Measurements from ENCODE around the gene LYRM2. TPM values are rescaled to one million over a fixed set of nuclear protein-coding genes. Genes with fewer than 3 reads are reported as not detected.

Gene LYRM2
- total RNA-seq, 1 experiment from 2014 or later: 36.8 TPM

DNA sequence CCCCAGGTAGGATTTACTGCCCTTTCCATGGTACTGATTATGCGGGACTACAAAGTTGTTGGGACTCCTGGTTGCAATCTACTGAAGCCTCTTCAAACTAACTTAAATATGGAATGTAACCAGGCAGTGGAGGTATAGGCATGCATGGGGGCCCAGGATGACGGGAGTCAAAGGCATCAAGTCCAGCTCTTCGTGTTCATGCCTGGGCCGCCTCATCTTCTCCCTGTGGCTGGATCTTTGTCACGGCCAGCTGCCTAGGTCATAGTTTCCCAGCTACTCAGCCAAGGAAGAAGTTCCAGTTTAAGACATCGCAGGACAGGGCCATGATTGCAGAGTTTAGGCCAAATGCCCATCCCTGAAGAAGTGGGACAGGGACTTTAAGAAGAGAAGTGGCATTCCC, 20.5 kb downstream of the LYRM2 start:
- no peaks in the 10 kb centered on the region for H3K9me3 Mint-ChIP-seq (ENCODE audit: low read depth, unreplicated experiment)
- no peak overlapping the region for H3K4me3 Mint-ChIP-seq (ENCODE audit: low read depth, unreplicated experiment)
- intact Hi-C loops (cut with micrococcal nuclease; ENCODE audit: unreplicated experiment): no loop called here
- H3K27me3 Mint-ChIP-seq (ENCODE audit: unreplicated experiment): no peaks in the 10 kb centered on the region
- no peak overlapping the region for H3K27ac Mint-ChIP-seq (ENCODE audit: unreplicated experiment)
- no peaks in the 10 kb centered on the region for H3K4me1 Mint-ChIP-seq (ENCODE audit: low read depth, unreplicated experiment)
- no TSS peak for BruUV-seq (replicated peaks)
- CTCF ChIA-PET: no interaction called here
- TF ChIP-seq, protein P1, sequence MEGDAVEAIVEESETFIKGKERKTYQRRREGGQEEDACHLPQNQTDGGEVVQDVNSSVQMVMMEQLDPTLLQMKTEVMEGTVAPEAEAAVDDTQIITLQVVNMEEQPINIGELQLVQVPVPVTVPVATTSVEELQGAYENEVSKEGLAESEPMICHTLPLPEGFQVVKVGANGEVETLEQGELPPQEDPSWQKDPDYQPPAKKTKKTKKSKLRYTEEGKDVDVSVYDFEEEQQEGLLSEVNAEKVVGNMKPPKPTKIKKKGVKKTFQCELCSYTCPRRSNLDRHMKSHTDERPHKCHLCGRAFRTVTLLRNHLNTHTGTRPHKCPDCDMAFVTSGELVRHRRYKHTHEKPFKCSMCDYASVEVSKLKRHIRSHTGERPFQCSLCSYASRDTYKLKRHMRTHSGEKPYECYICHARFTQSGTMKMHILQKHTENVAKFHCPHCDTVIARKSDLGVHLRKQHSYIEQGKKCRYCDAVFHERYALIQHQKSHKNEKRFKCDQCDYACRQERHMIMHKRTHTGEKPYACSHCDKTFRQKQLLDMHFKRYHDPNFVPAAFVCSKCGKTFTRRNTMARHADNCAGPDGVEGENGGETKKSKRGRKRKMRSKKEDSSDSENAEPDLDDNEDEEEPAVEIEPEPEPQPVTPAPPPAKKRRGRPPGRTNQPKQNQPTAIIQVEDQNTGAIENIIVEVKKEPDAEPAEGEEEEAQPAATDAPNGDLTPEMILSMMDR (IDR thresholded peaks at IDR 0.05; ENCODE audit: unreplicated experiment): no peak
- H3K36me3 Mint-ChIP-seq (ENCODE audit: insufficient read depth, unreplicated experiment): no peaks in the 10 kb centered on the region
- DNase-seq: no peak

DNA sequence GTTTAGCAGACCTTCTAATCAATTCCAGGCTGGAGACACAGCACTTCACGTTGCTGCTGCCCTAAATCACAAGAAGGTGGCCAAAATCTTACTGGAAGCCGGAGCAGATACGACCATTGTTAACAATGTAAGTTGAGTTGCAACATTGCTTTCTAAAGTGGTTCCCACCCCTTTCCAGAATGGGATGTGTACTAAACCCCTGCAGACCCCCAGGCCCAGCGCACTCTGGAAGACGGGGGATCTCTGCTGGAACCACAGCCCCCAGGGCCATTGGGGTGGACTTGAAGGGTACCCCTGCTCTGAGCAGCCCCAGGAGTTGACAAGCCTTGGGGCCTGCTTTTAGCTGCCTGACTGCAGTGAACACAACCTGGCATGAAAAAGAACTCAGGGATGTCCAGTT, 22.0 kb downstream of the LYRM2 start:
- Mint-ChIP-seq H3K27ac (ENCODE audit: unreplicated experiment) (no peak overlapping the region), H3K27me3 (ENCODE audit: unreplicated experiment) (no peaks in the 10 kb centered on the region), H3K4me3 (ENCODE audit: low read depth, unreplicated experiment) (no peak overlapping the region), H3K9me3 (ENCODE audit: low read depth, unreplicated experiment) (no peaks in the 10 kb centered on the region), H3K4me1 (ENCODE audit: low read depth, unreplicated experiment) (no peaks in the 10 kb centered on the region), H3K36me3 (ENCODE audit: insufficient read depth, unreplicated experiment) (no peaks in the 10 kb centered on the region)
- CTCF ChIA-PET: no interaction called here
- intact Hi-C loops (cut with micrococcal nuclease; ENCODE audit: unreplicated experiment): no loop called here
- BruUV-seq (replicated peaks): no TSS peak
- no peak for DNase-seq
- TF ChIP-seq, protein P1 (IDR thresholded peaks at IDR 0.05; ENCODE audit: unreplicated experiment): no peak

DNA sequence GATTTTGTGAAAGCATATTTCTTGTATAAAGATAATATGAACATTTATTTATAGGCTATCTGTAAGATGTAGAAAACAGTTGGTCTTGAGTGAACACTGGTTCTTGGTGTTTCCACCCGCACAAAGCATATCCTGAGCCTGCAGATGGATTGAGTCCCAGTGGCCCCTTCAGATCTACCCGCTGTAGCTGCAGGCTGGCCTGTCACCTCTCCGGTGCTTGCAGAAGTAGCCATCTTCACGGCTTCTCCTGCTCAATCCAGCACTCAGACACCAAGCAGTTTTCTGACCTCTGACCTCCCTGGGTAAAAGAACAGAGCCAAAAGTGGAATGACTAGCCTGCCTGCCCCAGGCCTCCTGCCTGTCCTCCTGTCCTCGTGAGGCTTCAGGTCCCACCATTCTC, 22.7 kb downstream of the LYRM2 start:
- BruUV-seq (replicated peaks): no TSS peak
- H3K36me3 Mint-ChIP-seq (ENCODE audit: insufficient read depth, unreplicated experiment): no peaks in the 10 kb centered on the region
- CTCF ChIA-PET: interaction anchor here (0.6 kb wide), 1 partner anchor 9 kb away, joined by 3 read pairs; no protein-coding TSS in a partner anchor
- intact Hi-C loops (cut with micrococcal nuclease; ENCODE audit: unreplicated experiment): no loop called here
- TF ChIP-seq, protein P1 (IDR thresholded peaks at IDR 0.05; ENCODE audit: unreplicated experiment): no peak
- no peaks in the 10 kb centered on the region for H3K9me3 Mint-ChIP-seq (ENCODE audit: low read depth, unreplicated experiment)
- no peaks in the 10 kb centered on the region for H3K4me1 Mint-ChIP-seq (ENCODE audit: low read depth, unreplicated experiment)
- no peak for DNase-seq
- H3K27me3 Mint-ChIP-seq (ENCODE audit: unreplicated experiment): no peaks in the 10 kb centered on the region
- no peak overlapping the region for H3K27ac Mint-ChIP-seq (ENCODE audit: unreplicated experiment)
- H3K4me3 Mint-ChIP-seq (ENCODE audit: low read depth, unreplicated experiment): no peak overlapping the region

DNA sequence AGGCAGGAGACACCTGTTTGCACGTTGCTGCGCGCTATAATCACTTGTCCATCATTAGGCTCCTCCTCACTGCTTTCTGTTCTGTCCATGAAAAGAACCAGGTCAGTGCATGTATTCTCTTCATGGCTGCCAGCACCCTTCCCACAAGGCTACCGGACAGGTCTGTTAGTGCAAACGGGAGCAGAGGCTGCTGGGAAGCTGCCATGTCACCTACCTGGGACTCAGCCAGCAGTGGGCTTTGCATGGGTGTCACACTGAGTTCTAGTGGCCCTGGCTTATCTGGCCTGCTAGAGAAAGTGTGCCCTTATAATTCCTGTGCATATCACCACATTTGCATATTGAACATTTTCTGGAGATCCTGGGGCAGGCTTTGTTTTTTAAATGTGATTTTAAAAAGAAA, 24.8 kb downstream of the LYRM2 start:
- Mint-ChIP-seq H3K9me3 (ENCODE audit: low read depth, unreplicated experiment) (no peaks in the 10 kb centered on the region), H3K27ac (ENCODE audit: unreplicated experiment) (no peak overlapping the region), H3K27me3 (ENCODE audit: unreplicated experiment) (no peaks in the 10 kb centered on the region), H3K36me3 (ENCODE audit: insufficient read depth, unreplicated experiment) (no peaks in the 10 kb centered on the region), H3K4me1 (ENCODE audit: low read depth, unreplicated experiment) (no peaks in the 10 kb centered on the region), H3K4me3 (ENCODE audit: low read depth, unreplicated experiment) (no peak overlapping the region)
- TF ChIP-seq, protein P1 (IDR thresholded peaks at IDR 0.05; ENCODE audit: unreplicated experiment): no peak
- intact Hi-C loops (cut with micrococcal nuclease; ENCODE audit: unreplicated experiment): no loop called here
- CTCF ChIA-PET: no interaction called here
- no TSS peak for BruUV-seq (replicated peaks)
- DNase-seq: no peak

Measured in Calu3 (cell line).